GM19351 (cell line): Measurements from ENCODE around the gene C20orf141.
"Not testable (repeated sequence)": the region's sequence is repeated elsewhere in the genome, so short reads cannot be mapped to it uniquely, and the experiment has no call there.

Experiments
- ATAC-seq: cut with Tn5 transposase; IDR thresholded peaks from one replicate; pipeline ENCODE4 v1.9.1; 2021; ENCODE audit warnings: mild to moderate bottlenecking, moderate library complexity; ENCODE audit not compliant: unreplicated experiment

Gene C20orf141

DNA sequence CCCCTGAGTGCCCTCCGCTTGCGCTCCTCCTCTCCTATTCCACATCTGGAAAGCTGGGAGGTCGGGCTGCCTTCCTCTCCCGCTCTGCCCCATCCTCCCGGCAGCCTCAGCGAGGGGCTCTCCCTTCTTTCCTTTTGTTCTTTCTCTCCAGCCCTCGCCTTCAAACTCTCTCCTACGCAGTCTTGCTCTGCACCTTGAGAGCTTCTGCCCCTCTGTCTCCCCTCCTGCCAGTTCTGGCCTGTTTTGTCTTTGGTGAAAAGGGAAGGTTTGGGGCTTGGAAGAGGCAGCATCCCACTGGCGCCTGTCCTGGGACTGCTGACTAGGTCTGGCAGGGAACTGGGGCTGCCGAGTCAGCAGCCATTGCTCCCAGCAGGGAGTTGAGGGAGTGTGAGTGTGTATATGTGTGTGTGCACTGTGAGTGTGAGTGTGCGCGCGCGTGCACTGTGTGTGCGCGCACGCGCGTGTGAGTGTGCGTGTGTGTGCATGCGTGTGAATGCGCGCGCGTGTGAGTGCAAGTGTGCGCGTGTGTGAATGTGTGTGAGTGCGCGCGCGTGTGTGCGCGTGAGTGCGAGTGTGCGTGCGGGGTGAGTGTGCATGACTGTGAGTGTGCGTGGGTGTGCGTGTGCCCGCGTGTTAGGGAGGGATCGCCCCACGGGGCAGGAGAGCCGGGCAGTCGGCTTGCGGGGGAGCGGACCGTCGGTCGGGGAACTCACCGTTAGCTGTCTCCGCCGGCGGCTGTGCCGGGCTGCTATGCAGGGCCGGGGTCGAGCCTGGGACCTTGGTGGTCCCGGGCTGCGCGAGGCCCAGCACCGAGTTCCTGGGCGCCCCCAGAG lies 14.9 kb upstream of the C20orf141 start:
- ATAC-seq: no peak

DNA sequence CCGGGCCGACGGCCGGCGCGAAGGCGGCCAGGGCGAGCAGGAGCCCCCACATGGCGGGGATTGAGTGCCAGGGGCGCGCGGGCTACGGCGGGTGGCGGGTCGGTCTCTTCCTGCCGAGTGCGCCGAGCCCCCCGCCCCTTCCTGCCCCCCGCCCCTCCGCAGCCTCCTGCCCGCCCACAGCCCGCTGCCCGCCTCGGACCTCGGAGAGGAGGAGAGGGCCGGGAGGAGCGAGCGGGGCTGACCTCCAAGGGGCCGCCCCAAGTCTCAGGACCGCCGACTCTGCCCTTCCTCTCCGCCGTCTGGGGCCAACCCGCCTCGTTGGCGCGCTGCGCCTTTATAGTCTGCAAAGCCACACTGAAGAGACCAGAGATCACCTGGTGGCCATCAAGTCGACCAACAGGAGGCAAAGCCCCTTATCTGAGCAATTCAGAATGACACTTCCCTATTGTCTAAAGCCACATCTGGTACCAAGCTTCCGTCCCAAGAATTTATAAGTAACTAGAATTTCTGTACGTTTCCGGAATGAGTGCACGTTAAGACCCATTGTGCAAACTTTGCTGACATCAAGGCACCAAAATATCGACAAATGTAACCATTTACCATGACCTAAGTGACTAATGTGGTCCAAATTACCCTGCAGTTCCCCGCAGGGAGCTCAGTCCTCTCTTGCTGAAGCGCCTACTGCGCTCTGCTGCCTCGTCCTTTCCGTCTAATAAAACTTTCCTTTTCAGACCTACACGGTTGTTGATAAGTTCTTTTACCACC lies 14.1 kb upstream of the C20orf141 start, which contains the start of gene CPXM1:
TSS of gene CPXM1 (minus strand) at position 107 of the 765 bp plus-strand sequence. CDS start at position 52, 55 bp downstream.
- no peak for ATAC-seq

DNA sequence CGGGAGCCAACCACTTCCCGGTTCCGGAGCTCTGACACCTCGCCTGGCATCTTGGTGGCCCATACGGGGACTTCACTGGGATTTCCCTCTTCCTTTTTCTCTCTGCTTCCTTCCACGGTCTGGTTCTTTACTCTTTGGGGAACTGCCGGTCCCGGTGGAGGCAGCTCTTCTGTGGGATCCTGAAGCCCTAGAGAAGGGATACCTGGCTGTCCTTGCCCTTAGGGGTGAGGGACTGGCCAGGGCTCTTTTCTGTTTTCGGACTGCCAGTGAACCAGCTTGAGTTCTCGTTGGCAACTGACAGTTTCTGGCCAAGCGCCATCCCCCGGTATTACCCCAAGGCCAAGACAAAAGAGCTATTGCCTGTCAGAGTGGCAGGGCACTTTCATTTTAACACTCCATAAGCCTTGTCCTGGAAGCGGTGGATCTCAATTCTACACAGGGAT lies 13.5 kb upstream of the C20orf141 start:
- ATAC-seq: no peak

DNA sequence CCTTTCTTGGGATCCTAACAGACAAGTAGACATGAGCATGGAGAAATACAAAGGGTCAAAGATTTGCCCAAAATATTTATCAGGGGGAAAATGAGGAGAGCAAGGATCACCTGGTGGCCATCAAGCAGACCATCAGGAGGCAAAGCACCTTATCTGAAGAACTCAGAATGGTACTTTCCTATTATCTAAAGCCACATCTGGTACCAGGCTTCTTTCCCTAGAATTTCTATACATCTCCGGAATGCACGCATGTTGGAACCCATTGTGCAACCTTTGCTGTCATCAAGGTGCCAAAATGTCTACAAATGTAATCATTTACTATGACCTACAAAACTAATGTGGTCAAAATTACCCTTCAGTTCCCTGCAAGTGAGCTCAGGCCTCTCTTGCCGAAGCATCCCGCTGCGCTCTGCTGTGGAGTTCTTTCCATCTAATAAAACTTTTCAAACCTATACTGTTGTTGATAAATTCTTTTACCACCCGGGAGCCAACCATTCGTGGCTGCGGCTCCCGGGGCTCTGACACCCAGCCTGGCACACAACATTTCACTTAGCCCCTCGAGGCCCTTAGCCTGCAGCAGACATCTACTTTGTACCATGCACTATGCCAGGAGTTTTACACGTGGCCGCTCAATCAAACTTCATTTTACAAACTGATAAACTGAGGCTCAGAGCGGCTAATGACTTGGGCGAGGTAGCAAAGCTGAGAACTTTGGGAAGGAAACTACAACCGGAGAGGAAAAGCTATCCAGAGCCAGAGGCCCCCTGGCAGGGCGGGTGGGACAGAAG lies 10.6 kb upstream of the C20orf141 start:
- no peak for ATAC-seq

DNA sequence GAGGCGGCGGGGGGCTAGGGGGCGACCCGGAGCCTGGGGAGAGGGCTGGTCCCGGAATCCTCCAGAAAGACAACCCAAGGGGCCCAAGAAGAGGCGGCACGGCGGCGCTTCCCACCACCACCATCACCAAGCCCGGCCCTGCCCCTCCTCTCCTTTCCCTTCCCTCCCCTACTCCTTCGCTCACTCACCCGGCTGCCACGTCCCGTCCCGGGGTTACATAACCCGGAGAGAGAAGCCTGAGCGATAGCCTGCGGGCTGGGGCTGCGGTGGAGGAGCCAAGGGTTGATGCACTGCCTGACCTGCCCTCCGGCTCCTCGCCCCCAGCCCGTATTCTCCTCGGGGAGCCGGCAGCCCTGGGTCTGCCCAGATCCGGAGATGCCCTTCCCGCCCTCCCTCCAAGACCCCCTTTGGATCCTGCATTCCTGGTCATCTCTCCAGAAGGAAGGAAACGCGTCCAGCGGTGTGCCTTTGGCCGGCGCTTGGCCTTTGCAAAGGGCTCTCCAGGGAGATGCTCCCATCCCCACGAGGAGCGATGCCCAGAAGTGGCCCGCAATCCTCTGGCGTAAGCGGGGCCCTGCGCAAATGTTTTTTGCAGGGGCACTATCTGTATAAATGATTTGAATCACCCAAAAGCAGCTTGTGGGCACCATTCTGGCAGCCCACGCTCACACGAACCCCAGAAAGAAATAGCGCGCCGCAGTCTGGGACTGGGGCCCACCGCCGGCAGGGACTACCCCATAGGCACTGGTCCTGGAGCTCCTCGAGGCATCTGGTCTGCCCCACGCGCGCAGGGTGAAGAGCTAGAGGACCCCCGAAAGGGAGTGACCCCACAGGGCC lies 9.7 kb upstream of the C20orf141 start:
- ATAC-seq: no peak

DNA sequence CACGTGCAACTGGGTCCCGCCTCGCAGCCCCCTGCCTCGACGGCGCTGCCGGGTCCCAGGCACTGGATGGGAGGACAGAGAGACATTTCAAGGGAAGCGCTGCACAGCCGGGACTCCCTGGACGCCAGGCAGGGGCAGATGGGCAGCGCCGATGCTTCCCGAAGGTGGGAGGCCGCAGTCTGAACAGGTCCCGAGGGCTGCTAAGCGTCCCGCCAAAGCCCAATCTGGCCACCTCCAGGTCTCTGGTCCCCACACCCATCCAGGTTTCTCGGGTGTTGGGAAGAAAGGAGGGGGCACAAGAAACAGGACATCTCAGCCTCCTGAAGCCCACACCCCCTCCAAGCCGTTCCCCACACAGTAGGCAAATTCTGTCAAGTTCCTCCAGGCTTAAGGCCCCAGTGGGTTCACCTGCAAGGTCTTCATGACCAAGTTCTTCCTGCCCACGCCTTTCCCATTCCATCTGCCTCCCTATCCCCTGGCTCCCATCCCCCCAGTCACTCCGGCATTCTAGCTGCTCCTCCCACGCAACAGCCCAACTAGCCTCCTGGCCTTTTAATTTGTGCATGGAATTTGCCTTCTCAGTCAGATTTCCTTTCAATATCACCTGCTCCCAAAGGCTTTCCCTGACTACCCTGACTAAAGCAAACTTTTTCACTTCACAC lies 9.0 kb upstream of the C20orf141 start:
- no peak for ATAC-seq

DNA sequence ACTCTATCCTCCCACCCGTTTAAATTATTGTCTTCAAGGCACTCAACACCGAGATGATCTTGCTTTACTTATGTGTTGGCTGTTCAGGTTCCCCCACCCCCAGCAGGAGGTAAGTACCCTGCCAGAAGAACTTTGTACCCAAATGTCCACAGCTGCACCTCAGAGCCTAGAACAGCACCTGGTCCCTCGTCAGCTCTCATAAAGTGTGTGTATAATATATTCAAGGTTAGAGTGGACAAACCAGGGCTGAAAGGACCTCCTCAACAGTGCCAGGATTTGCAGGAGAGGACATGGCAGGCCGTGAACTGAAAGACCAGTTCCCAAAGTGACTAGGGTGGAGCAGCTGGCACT lies 8.5 kb upstream of the C20orf141 start:
- no peak for ATAC-seq

DNA sequence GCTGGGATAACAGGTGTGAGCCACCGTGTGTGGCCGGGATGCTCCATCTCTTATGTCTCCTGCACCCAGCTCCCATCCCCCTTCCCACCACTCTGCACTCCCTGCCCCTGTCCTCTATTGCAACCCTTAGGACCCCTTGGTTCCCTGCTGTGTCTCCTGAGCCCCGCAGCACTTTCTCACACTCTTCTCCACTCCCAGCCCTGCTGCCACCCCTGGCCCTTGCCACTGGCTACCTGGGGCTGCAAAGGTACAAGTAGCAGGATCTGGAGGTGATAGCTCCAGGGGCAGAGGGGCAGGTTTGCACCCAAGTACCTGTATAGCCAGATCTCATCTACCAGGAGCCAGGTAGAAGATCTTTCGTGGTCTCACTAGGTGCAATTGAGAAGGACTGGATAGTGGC lies 7.8 kb upstream of the C20orf141 start:
- no peak for ATAC-seq

DNA sequence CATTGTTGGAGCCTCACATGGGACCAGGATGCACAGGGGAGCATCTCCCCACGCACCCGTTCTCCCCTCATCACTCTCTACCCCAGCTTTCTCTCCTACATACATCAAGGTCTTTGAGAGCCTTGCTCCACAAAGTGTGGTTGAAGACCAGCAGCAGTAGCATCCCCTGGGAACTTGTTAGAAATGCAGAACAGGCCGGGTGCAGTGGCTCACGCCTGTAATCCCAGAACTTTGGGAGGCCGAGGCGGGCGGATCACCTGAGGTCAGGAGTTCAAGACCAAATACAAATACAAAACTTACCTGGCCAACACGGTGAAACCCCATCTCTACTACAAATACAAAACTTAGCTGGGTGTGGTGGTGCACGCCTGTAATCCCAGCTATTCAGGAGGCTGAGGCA lies 6.9 kb upstream of the C20orf141 start:
- ATAC-seq: not testable (repeated sequence)

DNA sequence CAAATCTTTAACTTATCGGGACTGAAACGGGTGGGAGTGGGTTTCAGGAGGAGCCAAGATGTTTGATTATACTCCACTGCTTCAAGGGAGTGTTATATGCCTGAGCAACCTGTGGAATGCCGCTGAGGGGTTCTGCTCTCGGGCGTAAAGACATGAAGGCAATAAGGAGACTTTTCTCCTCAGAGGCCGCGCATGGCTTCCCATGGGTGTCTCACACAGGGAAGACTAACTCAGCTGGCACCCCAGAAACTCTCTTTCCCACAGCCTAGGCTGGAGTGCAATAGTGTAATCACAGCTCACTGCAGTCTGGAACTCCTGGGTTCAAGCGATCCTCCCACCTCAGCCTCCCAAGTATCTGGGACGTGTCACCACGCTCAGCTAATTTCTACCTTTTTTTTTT lies 5.1 kb upstream of the C20orf141 start:
- ATAC-seq: no peak

DNA sequence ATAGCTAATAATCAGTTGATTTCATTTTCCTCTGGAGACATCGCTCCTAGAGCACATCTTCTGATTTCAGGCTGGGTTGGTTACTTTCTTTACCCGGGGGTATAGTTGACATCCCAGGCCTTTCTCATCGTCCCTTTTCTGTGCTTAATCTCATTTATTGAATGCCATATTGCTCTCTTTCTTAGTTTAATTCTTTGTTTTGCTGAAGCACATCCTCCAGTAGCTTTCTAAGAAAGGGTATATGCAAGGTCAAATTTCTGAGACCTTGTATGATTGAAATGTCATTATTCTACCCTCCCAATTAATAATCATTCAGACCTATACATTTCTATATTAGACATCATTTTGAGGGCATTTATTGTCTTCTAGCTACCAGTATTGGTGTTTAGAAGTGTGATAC lies 2.6 kb upstream of the C20orf141 start:
- ATAC-seq: no peak

DNA sequence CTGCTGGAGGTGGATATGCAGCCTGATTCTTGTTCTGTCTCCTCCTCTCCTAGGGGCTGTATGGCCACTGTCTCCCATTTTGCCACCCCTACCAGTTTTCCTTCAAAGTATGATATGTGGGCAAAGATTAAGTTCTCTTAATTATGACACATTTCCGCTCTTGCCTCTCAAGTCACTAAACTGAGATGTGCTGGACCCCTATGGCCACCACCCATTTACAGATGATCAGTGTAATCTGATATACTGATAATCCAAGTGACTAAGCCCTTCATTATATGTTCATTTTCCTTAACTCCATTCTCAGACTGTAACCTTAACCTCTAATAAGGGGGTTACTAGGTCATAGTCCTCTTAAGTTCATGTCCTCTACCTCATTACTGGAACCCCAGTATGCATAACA lies 711 bp upstream of the C20orf141 start:
- no peak for ATAC-seq

DNA sequence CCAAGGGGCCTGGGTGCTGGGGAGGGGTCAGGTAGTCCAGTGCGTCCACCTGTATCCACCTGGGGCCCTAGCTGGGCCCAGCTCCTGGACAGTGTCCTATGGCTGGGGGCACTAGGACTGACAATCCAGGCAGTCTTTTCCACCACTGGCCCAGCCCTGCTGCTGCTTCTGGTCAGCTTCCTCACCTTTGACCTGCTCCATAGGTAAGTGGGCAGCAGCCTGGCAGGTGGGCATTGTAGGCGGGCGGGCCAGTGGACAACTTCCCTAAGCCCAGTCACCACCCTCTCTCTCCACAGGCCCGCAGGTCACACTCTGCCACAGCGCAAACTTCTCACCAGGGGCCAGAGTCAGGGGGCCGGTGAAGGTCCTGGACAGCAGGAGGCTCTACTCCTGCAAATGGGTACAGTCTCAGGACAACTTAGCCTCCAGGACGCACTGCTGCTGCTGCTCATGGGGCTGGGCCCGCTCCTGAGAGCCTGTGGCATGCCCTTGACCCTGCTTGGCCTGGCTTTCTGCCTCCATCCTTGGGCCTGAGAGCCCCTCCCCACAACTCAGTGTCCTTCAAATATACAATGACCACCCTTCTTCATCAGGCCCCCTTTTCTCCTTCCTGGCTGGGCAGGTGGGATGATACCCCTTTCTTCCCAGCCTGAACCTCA lies 584 bp downstream of the C20orf141 start:
- ATAC-seq: no peak

DNA sequence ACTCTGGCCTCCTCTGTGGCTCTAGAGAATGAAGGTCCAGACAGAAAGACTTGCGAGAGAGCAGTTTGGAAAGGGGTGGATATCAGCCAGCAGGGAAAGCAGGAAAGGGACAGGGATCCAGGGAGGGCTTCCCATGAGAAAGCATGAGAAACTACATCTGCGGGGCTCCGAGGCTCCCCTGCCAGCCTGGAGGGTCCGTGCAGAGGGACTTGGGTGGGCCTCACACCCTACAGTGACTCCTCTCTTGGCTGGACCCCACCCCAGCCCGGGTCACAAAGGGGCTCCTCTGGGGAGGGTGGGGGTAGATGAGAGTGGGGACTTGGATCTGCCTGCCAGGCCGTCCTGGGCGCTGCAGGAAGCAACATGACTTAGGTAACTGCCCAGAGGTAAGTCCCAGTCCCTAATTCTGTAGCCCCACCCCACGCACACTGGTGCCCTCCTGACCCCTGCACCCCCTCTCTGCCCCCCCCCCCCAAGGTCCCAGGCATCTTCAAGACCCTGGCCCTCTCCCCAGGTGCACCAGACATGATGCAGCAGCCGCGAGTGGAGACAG lies 1.3 kb downstream of the C20orf141 start, which contains the start of gene TMEM239:
TSS of gene TMEM239 (plus strand) at position 335 of the 553 bp plus-strand sequence. CDS start at position 526, 191 bp downstream.
- no peak for ATAC-seq

DNA sequence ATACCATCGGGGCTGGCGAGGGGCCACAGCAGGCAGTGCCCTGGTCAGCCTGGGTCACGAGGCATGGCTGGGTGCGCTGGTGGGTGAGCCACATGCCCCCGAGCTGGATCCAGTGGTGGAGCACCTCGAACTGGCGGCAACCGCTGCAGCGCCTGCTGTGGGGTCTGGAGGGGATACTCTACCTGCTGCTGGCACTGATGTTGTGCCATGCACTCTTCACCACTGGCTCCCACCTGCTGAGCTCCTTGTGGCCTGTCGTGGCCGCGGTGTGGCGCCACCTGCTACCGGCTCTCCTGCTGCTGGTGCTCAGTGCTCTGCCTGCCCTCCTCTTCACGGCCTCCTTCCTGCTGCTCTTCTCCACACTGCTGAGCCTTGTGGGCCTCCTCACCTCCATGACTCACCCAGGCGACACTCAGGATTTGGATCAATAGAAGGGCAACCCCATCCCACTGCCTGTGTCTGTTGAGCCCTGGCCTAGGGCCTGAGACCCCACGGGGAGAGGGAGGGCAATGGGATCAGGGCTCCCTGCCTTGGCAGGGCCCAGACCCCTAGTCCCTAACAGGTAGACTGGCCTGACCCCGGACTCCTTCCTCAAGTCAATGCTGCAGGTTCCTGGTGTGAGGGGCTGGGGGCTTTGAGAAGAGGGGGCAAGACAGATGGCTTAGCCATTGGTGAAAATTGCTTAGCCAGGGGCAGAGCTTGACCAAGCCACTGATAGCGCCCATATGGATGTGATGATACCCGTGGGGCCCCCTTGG lies 2.0 kb downstream of the C20orf141 start:
- no peak for ATAC-seq

DNA sequence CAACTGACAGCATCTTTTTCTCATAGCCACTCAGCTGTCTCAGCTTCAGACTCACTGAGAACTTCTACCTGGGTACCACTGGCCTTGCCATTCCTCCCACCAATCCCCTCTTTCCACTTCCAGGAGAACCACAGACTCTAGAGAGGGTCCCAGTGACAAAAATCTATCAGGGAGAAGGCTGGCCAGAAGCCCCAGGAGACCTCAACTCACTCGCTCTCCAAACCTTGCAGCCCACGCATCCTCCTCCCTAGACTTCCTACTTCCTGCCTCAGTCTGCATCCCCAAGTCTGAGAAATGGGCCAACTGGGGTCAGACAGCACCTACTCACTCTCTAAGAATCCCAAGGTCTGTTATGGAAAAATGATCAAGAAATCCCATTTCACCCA lies 2.5 kb downstream of the C20orf141 start:
- ATAC-seq: no peak

DNA sequence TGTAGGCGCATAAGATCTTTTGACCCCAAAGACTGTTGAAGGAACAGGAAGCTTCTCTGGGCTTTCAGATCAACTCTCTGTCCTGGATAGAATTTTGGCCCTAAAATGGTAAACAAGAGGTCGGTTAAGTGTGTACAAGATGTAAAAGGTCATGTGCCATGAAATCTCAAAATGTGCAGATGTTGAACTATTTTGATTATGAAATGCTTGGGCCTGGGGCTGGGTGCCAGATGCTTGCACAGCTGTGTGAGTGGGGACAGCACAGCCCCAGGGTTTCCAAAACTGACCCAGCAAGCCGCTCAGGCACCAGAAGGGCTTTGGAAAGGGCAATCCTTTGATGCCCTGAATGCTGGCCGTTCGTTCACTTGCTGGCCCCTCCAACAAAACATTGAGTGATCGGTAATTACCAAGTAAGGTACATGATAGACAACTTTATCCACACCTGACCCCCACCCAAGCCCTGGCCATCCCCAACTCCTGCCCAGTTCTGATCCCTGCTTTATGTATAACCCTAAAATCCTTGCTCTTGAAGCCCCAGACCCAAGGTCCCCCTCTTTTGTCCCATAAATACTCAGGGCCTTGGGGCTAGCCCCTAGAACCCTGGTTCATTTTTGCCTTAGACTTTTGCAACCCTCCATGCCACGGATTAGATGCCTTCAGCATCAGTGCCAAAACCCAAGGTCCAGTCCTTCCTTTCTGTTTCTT lies 3.3 kb downstream of the C20orf141 start:
- no peak for ATAC-seq
